ENCODE measurements around the gene STOX1. TPM values are rescaled to one million over a fixed set of nuclear protein-coding genes. Genes with fewer than 3 reads are reported as not detected.

STOX1 gene
- total and polyA plus RNA-seq, 2 of the 8 experiments (the other 6 are each of a cell fraction or from before 2014, with no cell fraction given) = 0.92 to 2.6 TPM

GRCh38 chr10:68831961-68832455, 4.7 kb downstream of the STOX1 start:
- TF ChIP-seq CHD1 (IDR thresholded peaks at IDR 0.05; ENCODE audit: low read depth, low read length) (no peak), SP4 (IDR thresholded peaks at IDR 0.05; ENCODE audit: low read length) (no peak), RXRA (IDR thresholded peaks at IDR 0.05; ENCODE audit: insufficient read depth, low read depth, low read length) (no peak), BCL11A (IDR thresholded peaks at IDR 0.05; ENCODE audit: low read depth in 2 of 2, low read length in 2 of 2) (no peak), RAD21 (IDR thresholded peaks at IDR 0.05 in 1 of 2, conservative IDR thresholded peaks at IDR 0.05 in 1 of 2; ENCODE audit: low read depth in 2 of 2, low read length in 2 of 2) (no peak), TAF1 (IDR thresholded peaks at IDR 0.05; ENCODE audit: low read depth, low read length) (no peak), ZNF274 (IDR thresholded peaks at IDR 0.05; ENCODE audit: borderline replicate concordance, extremely low read depth, low read length) (no peak), CBX8 (IDR thresholded peaks at IDR 0.05; ENCODE audit: borderline replicate concordance, low read depth, low read length) (no peak), NRF1 (IDR thresholded peaks at IDR 0.05; ENCODE audit: low read depth, low read length) (no peak), TBP (IDR thresholded peaks at IDR 0.05; ENCODE audit: low read depth, low read length) (no peak)
- ChIA-PET CTCF (ENCODE audit: partially characterized antibody) (interaction anchor here (1.2 kb wide), 1 partner anchor 18 kb away, joined by 4 read pairs; no protein-coding TSS in a partner anchor), POLR2A (ENCODE audit: partially characterized antibody) (no interaction called here)
- H4K20me1 ChIP-seq (replicated peaks in 1 of 2; ENCODE audit: control insufficient read depth in 1 of 2, insufficient read depth in 2 of 2, low read length in 2 of 2) = no peaks in the 10 kb centered on the region
- no peak overlapping the region for H3K4me3 ChIP-seq (ENCODE audit: extremely low read depth in 1 of 4, insufficient read depth in 2 of 4, low read depth in 3 of 4, low read length in 4 of 4)
- no peak overlapping the region for H3K4me2 ChIP-seq (ENCODE audit: insufficient read depth in 1 of 2, low read depth in 2 of 2, low read length in 2 of 2)
- WGBS, 2 experiments (ENCODE audit: extremely low coverage in 1 of 2, insufficient coverage in 1 of 2, insufficient read length in 1 of 2, insufficient replicate concordance in 2 of 2, low coverage in 1 of 2, low lambda C conversion rate in 2 of 2, missing lambda C conversion rate in 1 of 2) = 82% methylated on average over 5 of the region's 5 CpGs; no CpG with 5 or more reads in 1 of the 2 experiments
- H4K8ac ChIP-seq (ENCODE audit: extremely low read depth, insufficient read depth, low read length) = no peak overlapping the region; the same call in 1 of the 2 replicates
- H2AK5ac ChIP-seq (ENCODE audit: low read depth, low read length) = no peak overlapping the region
- no peak overlapping the region for H3K9ac ChIP-seq (replicated peaks in 1 of 4; ENCODE audit: extremely low read depth in 1 of 4, low read depth in 3 of 4, low read length in 3 of 4)
- DNase-seq (ENCODE audit: low read depth in 1 of 2, low spot score in 2 of 2) = no peak
- H3K23ac ChIP-seq (ENCODE audit: insufficient read length) = no peak overlapping the region
- H3K18ac ChIP-seq (ENCODE audit: extremely low read depth, low read length) = no peak overlapping the region
- H3K36me3 ChIP-seq (ENCODE audit: control insufficient read depth in 2 of 4, insufficient read depth in 4 of 4, low read length in 3 of 4) = no peaks in the 10 kb centered on the region
- H2BK15ac ChIP-seq (ENCODE audit: low read length) = no peak overlapping the region
- no peaks in the 10 kb centered on the region for H3K9me3 ChIP-seq (ENCODE audit: insufficient read depth in 2 of 2, low read depth in 1 of 2, low read length in 1 of 2)
- peaks cover 4% of the 10 kb centered on the region; the same call in 1 of the 2 replicates for H3K23me2 ChIP-seq (ENCODE audit: low read depth, low read length)
- no peak overlapping the region for H2BK20ac ChIP-seq (ENCODE audit: low read length)
- no peak overlapping the region for H3K27ac ChIP-seq (ENCODE audit: low read depth, low read length)
- H3K14ac ChIP-seq (ENCODE audit: insufficient read length) = no peak overlapping the region
- no peak overlapping the region for H2AFZ ChIP-seq (ENCODE audit: low read length)
- H3K79me1 ChIP-seq (ENCODE audit: low read depth, low read length) = no peaks in the 10 kb centered on the region
- no peaks in the 10 kb centered on the region for H3K79me2 ChIP-seq (ENCODE audit: control insufficient read depth in 1 of 2, insufficient read depth in 2 of 2, low read length in 2 of 2)
- H2BK120ac ChIP-seq (replicated peaks; ENCODE audit: low read depth, low read length) = no peak overlapping the region
- no peak overlapping the region for H2BK12ac ChIP-seq (ENCODE audit: low read depth, low read length)
- H4K91ac ChIP-seq (replicated peaks; ENCODE audit: insufficient read length, low read length) = no peak overlapping the region
- H3K4ac ChIP-seq (replicated peaks; ENCODE audit: insufficient read length, low read depth, low read length) = no peak overlapping the region
- no peak for FAIRE-seq
- H3K4me1 ChIP-seq (replicated peaks in 1 of 4; ENCODE audit: control insufficient read depth in 3 of 4, insufficient read depth in 4 of 4, low read length in 3 of 4) = peaks cover 0 to 2% (median 0%) of the 10 kb centered on the region in 4 experiments; a peak in 1 of 7 replicates
- H3K27me3 ChIP-seq (replicated peaks in 1 of 4; ENCODE audit: control insufficient read depth in 3 of 4, extremely low read depth in 1 of 4, insufficient read depth in 3 of 4, low read length in 3 of 4) = peaks cover 0 to 10% (median 8%) of the 10 kb centered on the region in 4 experiments; a peak in 5 of 7 replicates
- H4K5ac ChIP-seq (ENCODE audit: insufficient read length, low read depth, low read length) = no peak overlapping the region
- H3K56ac ChIP-seq (replicated peaks; ENCODE audit: insufficient read length, low read depth, low read length) = no peak overlapping the region
- no peak overlapping the region for H2BK5ac ChIP-seq (ENCODE audit: low read depth, low read length)

Data from H1 (cell line).